GM19238 (cell line): Measurements from ENCODE around the gene SCN1B.

ENCODE experiments used
- DNase-seq: peaks from one replicate; pipeline ENCODE4 v3.0.0; 2011; ENCODE audit warnings: low spot score; ENCODE audit not compliant: insufficient read length

Gene SCN1B

GRCh38 chr19:35053667-35054293 is 23.5 kb downstream of the SCN1B start:
- no peak for DNase-seq

GRCh38 chr19:35054626-35055025 is 24.4 kb downstream of the SCN1B start:
- DNase-seq = no peak

DNA sequence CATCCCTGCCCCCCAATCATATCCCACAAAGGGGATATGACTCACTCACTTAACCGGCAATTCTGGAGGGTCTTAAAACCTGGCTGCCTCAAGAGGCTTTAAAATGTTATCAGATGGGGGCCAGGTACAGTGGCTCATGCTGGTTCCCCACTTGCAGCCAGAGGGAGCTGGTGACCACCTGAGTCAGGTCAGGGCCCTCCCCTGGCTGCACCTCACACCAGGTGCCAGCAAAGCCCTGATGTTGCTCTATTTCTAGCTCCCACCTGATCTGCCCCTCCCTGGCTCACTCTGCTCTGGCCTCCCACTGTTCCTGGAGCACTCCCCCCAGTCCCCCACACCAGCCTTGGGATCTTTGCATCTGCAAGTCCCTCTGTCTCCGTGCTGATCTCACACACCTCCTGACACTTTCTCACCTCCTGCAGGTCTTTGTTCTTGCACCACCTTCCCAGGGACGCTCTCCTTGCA is 25.5 kb downstream of the SCN1B start:
- no peak for DNase-seq

DNA sequence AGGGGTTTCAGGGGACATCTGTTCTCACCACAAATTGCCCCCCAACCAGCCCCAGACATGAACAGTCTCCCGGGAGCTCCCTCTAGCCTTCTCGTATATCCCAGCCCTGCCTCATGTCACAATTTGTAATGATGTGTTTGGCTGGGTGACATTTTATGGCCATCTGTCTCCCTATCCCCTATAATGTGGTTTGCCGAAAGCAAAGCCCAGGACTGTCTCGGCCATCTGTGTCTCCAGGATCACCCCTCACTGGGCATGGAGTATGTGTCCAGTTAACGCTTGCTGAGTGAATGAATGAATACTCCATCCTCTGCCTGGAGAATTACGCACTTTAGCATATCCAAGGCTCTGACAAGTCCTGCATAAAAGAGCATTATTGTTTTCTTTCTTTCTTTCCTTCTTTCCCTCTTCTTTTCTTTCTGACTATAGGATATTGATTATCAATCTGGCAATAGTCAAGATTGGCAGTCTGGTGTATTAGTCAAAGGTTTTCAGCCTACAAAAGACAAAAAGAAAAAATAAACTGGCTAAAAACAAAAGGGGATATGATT is 26.3 kb downstream of the SCN1B start:
- DNase-seq = no peak

DNA sequence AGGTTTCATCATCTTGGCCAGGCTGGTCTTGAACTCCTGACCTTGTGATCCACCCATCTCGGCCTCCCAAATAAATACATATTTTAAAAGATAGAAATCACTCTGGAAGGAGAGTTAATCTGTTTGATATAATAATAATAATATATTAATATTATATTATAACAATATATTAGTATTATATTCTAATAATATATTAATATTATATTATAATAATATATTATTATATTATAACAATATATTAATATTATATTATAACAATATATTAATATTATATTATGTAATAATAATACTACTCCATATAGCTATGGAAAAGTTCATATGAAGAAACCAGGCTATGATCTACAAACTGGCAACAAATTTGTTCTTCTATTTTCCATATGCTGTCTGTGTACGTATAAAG is 28.1 kb downstream of the SCN1B start:
- no peak for DNase-seq

DNA sequence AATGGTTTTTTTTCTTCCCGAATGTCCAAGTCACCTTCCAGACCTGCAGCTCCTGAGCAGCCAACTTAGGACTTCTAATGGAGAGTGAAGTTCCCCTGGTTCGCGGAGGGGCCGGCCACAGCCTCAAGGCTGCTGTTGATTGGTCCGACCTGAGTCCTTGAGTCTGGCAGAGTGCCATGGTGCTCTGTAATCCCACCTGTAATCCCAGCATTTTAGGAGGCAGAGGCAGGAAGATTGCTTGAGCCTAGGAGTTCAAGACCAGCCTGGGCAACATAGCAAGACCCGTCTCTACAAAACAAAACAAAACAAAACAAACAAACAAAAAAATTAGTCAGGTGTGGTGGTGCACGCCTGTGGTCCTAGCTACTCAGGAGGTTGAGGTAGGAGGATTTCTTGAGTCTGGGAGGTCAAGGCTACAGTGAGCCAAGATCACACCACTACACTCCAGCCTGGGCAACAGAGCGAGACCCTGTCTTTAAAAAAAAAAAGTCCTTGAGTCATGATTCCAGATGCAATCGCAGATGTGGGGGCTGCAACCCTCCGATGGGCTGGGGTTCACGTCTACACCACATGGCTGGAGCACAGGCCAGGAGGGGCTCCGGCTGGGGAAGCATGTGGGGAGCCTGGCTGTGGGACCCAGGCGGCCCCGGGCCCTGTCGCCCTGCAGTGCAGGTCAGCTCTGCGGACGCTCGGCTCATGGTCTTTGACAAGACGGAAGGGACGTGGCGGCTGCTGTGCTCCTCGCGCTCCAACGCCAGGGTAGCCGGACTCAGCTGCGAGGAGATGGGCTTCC is 28.9 kb downstream of the SCN1B start:
- DNase-seq = no peak

GRCh38 chr19:35059799-35060091 is 29.5 kb downstream of the SCN1B start:
- DNase-seq = no peak

DNA sequence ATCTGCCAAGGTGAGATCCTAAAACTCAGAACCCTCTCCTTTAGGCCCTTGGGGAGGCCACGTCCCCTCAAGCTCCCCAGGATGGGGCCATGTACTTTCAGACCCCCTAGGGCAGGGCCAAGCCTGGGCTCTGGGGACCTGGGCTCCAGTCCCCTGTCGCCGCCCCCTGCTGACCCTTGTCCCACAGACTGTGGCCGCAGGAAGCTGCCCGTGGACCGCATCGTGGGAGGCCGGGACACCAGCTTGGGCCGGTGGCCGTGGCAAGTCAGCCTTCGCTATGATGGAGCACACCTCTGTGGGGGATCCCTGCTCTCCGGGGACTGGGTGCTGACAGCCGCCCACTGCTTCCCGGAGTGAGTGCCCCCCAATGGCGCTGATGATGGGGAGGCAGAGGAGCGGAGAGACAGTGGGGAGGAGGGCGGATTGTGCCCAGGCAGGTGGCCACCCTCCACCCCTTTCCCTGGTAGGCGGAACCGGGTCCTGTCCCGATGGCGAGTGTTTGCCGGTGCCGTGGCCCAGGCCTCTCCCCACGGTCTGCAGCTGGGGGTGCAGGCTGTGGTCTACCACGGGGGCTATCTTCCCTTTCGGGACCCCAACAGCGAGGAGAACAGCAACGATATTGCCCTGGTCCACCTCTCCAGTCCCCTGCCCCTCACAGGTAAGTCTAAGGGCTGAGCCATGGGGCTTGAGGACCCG is 30.0 kb downstream of the SCN1B start:
- DNase-seq = no peak

GRCh38 chr19:35061583-35062373 is 31.5 kb downstream of the SCN1B start:
- no peak for DNase-seq

DNA sequence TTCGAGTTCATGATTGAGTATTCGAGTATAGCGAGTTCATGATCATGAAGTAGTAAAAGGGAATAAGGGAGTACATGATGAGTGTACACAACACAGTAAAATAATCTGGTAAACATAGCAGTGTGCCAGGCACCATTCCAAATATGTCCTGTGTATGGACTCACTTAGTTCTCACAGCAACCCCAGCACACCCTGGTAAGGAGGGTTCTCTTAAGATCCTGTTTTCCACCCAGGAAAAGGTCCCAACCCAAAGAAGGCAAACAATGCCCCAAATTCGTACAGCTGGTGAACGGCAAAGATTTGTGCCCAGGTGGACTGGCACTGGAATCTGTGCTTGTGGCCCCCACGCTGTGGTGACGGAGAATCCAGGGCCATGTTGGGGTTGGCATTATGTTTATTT is 32.7 kb downstream of the SCN1B start:
- DNase-seq = no peak

DNA sequence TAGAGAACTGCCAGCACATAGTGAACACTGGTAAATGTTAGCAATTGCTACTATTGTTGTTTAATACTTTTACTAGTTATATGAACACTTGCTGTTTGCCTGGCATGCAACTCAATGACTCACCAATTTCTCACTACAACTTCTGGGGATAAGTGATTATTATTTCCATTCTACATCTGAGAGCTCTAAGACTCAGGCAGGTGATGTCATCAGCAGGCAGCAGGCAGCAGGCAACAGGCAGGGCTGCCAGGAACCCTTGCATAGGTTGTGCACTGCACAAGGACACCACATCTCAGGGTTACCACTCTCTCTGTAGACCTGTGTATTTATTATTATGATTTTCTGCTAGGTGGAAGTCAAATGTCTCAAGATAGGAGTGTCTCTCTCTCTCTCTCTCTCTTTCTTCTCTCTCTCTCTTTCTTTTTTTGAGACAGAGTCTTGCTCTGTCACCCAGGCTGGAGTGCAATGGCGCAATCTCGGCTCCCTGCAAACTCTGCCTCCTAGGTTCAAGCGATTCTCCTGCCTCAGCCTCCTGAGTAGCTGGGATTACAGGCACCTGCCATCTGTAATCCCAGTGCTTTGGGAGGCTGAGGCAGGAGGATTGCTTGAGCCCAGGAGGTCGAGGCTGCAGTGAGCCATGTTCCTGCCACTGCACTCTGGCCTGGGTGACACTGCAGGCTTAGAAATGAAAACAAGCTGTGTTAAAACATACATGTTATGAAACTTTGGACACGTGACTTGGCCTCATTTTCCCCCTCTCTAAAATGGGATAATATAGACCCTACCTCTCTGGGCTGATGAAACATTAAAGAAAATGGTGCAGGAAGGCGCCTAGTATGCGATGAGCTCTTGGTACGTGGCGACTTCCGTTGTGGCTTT is 33.9 kb downstream of the SCN1B start:
- no peak for DNase-seq

GRCh38 chr19:35065574-35065973 is 35.3 kb downstream of the SCN1B start:
- no peak for DNase-seq

GRCh38 chr19:35066121-35066520 is 35.9 kb downstream of the SCN1B start:
- DNase-seq = no peak

- DNase-seq = peak; percentile 92
Observed at GRCh38 chr19:35066691-35067563, 36.7 kb downstream of the SCN1B start.

DNA sequence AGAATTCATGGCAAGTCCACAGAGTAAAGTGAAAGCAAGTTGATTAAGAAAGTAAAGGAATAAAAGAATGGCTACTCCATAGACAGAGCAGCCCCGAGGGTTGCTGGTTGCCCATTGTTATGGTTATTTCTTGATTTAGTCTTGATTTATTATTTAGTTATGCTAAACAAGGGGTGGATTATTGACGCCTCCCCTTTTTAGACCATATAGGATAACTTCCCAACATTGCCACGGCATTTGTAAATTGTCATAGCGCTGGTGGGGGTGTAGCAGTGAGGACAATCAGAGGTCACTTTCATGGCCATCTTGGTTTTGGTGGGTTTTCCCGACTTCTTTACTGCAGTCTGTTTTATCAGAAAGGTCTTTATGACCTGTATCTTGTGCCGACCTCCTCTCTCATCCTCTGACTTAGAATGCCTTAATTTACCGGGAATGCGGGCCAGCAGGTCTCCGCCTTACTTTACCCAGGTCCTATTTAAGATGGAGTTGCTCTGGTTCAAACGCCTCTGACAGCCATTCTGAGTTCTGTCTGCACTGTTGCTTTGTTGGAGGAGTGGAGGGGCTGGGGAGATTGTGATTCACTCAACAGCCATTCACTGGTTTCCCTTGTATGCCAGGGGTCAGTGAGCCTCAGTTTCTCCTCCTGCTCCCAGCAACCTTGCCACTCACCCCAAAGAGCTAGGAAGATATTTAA is 38.8 kb downstream of the SCN1B start:
- DNase-seq = no peak

DNA sequence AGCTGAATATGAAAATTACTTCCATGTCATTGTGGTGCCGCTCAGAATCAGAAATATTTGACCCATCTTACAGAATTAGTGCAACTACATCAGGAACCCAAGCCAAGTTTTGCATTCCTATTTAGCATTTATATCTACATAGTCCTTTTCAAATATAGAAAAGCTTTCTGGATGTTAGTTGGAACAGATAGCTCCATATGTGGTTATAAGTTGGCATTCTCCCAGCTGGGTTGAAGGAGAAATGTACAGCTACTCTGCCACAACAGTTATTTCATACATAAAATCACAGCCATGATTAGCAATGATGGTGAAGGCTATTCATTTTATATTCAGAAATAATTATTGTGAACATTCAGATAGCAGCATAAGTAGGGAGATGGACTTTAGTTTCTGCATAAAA is 39.4 kb downstream of the SCN1B start:
- no peak for DNase-seq

- DNase-seq = no peak
Observed at GRCh38 chr19:35070471-35070870, 40.2 kb downstream of the SCN1B start.

DNA sequence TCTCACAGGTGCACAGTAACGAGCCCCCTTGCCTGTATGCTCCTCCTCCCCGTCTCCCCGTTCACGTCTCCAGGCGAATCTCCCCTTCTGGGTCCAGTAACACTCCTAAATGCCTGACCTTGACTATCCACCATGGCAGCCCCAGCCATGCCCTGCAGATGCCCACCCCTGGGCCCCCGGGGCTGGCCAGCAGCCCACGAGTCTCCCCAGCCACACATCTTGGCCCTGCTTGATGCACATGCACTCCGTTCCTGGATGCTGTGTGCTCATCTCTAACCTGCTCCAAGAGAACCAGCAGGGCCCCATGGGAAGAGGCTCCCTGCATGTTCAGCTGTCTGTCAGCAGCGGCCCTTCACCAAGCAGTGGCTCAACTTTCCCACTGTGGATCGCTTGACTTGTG is 43.2 kb downstream of the SCN1B start:
- DNase-seq = no peak

DNA sequence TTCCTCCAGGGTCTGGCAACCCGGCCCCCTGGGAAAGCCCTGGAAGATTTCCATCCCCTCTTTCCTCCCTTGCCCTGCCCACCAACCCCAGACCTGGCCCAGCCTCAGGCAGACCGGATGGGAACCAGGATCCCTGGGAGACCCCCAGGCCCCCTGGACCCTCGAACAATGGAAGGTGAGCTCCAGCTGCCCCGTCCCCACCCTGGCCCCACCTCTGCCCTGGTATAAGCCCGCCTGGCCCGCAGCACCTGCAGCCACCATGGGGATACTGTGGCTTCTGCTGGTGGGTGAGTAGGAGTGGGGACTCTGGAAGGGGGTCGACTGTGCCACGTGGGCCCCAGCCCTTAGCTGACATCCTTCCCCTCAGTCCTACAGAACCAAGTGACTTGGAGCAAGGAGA is 43.7 kb downstream of the SCN1B start:
- DNase-seq = no peak
